ENCODE measurements around the gene EMILIN1.

Gene EMILIN1

DNA sequence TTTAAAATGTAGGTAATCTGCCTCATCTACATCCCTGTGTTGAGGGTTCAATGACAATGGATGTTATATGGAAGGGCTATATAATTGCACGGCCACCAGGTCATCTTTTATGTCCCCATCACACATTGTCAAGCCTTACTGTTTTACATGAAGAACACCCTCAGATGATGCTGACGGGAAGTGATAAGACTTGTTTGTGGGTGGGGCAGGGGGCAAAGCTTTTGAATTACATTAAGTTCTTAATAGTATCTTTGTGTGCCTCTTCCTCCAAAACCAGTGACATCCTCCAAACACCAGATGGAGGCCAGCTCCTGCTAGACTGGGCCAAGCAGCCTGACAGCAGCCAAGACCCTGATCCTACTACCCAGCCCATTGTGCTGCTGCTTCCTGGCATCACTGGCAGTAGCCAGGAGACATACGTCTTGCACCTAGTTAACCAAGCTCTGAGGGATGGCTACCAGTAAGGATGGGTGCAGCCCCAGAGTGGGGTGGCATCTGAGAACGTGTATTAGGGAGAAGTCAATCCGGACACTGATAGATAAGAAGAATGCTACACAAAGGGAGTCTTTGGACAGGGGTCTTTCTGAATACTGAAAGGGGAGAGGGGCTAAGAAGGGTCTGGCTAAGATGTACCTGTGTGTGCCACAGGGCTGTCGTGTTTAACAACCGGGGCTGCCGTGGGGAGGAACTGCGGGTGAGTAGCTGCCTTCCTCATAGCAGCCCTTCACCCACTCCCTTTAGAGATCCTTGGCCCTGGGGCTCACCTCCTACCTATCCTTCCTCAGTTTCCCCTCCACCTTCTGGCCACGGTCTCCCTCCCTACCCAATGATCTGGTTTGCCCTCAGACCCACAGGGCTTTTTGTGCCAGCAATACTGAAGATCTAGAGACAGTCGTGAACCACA is 50.5 kb downstream of the EMILIN1 start:
- H3K9me3 ChIP-seq (ENCODE audit: control insufficient read depth, insufficient read depth, low read length) = no peaks in the 10 kb centered on the region
- no peak overlapping the region for H3K4me3 ChIP-seq (ENCODE audit: low read length)
- no peaks in the 10 kb centered on the region for H3K9me2 ChIP-seq (replicated peaks; ENCODE audit: control insufficient read depth, low read length)
- H3K79me2 ChIP-seq (ENCODE audit: control insufficient read depth, low read length) = peaks cover 17% of the 10 kb centered on the region
- no peaks in the 10 kb centered on the region; the same call in 1 of the 2 replicates for H4K20me1 ChIP-seq (ENCODE audit: control insufficient read depth, insufficient read depth, low read depth, low read length)
- H3K27ac ChIP-seq (ENCODE audit: low read depth, low read length) = no peak overlapping the region
- peaks cover 45% of the 10 kb centered on the region for H3K36me3 ChIP-seq (ENCODE audit: control insufficient read depth, low read length)
- TF ChIP-seq EZH2phosphoT487 (IDR thresholded peaks at IDR 0.05; ENCODE audit: borderline replicate concordance, low read length) = no peak
- no peak for TF ChIP-seq CTCF (IDR thresholded peaks at IDR 0.05; ENCODE audit: low read depth, low read length, poor library complexity, severe bottlenecking)
- H3F3A ChIP-seq (ENCODE audit: control insufficient read depth, insufficient read depth) = no peaks in the 10 kb centered on the region
- peaks cover 12% of the 10 kb centered on the region for H3K4me1 ChIP-seq (ENCODE audit: control insufficient read depth, low read length)
- peaks cover 2% of the 10 kb centered on the region; the same call in 1 of the 2 replicates for H3K27me3 ChIP-seq (ENCODE audit: control insufficient read depth, low read length)
- no peak overlapping the region for H3K4me2 ChIP-seq (ENCODE audit: low read length)

DNA sequence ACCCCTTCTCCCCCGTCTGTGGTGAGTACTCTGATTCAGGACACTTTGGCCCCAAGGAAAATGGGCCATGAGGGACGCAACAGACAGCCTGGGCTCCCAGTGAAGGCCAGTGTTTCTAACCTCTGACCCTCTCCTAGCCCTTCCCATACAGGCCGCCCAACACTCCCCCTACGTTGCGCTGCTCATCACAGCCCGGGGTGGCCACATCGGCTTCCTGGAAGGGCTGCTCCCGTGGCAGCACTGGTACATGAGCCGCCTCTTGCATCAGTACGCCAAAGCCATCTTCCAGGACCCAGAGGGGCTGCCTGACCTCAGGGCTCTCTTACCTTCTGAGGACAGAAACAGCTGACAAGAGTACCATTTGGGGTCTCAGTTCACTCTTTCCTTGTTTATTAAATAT is 52.0 kb downstream of the EMILIN1 start:
- Histone ChIP-seq H3K9me3 (ENCODE audit: control insufficient read depth, insufficient read depth, low read length) (no peaks in the 10 kb centered on the region), H3K79me2 (ENCODE audit: control insufficient read depth, low read length) (peaks cover 22% of the 10 kb centered on the region), H3K27me3 (ENCODE audit: control insufficient read depth, low read length) (no peaks in the 10 kb centered on the region), H3K27ac (ENCODE audit: low read depth, low read length) (no peak overlapping the region), H3K4me2 (ENCODE audit: low read length) (no peak overlapping the region), H3F3A (ENCODE audit: control insufficient read depth, insufficient read depth) (no peaks in the 10 kb centered on the region), H3K9me2 (replicated peaks; ENCODE audit: control insufficient read depth, low read length) (no peaks in the 10 kb centered on the region), H4K20me1 (ENCODE audit: control insufficient read depth, insufficient read depth, low read depth, low read length) (no peaks in the 10 kb centered on the region; the same call in 1 of the 2 replicates), H3K4me1 (ENCODE audit: control insufficient read depth, low read length) (peaks cover 17% of the 10 kb centered on the region), H3K36me3 (ENCODE audit: control insufficient read depth, low read length) (peaks cover 48% of the 10 kb centered on the region), H3K4me3 (ENCODE audit: low read length) (no peak overlapping the region)
- TF ChIP-seq CTCF (IDR thresholded peaks at IDR 0.05; ENCODE audit: low read depth, low read length, poor library complexity, severe bottlenecking) (no peak), EZH2phosphoT487 (IDR thresholded peaks at IDR 0.05; ENCODE audit: borderline replicate concordance, low read length) (no peak)

- no peaks in the 10 kb centered on the region for H3F3A ChIP-seq (ENCODE audit: control insufficient read depth, insufficient read depth)
- H3K27ac ChIP-seq (ENCODE audit: low read depth, low read length) = no peak overlapping the region
These were observed 53.0 kb downstream of the EMILIN1 start for GRCh38 chr2:27131429-27131828.

More at GRCh38 chr2:27131429-27131828, 53.0 kb downstream of the EMILIN1 start:
- Histone ChIP-seq H3K27me3 (ENCODE audit: control insufficient read depth, low read length) (no peaks in the 10 kb centered on the region), H3K4me1 (ENCODE audit: control insufficient read depth, low read length) (peaks cover 17% of the 10 kb centered on the region), H3K4me2 (ENCODE audit: low read length) (no peak overlapping the region), H3K79me2 (ENCODE audit: control insufficient read depth, low read length) (peaks cover 22% of the 10 kb centered on the region), H3K9me3 (ENCODE audit: control insufficient read depth, insufficient read depth, low read length) (no peaks in the 10 kb centered on the region), H3K36me3 (ENCODE audit: control insufficient read depth, low read length) (peaks cover 48% of the 10 kb centered on the region), H3K4me3 (ENCODE audit: low read length) (no peak overlapping the region), H3K9me2 (replicated peaks; ENCODE audit: control insufficient read depth, low read length) (no peaks in the 10 kb centered on the region), H4K20me1 (ENCODE audit: control insufficient read depth, insufficient read depth, low read depth, low read length) (no peaks in the 10 kb centered on the region; the same call in 1 of the 2 replicates)
- TF ChIP-seq EZH2phosphoT487 (IDR thresholded peaks at IDR 0.05; ENCODE audit: borderline replicate concordance, low read length) (no peak), CTCF (IDR thresholded peaks at IDR 0.05; ENCODE audit: low read depth, low read length, poor library complexity, severe bottlenecking) (no peak)
